ENCODE data around the gene EXOC8. TPM values are rescaled to one million over a fixed set of nuclear protein-coding genes. Genes with fewer than 3 reads are reported as not detected.

Gene EXOC8
- total RNA-seq, 1 donor from 2014 or later = 15.2 TPM

DNA sequence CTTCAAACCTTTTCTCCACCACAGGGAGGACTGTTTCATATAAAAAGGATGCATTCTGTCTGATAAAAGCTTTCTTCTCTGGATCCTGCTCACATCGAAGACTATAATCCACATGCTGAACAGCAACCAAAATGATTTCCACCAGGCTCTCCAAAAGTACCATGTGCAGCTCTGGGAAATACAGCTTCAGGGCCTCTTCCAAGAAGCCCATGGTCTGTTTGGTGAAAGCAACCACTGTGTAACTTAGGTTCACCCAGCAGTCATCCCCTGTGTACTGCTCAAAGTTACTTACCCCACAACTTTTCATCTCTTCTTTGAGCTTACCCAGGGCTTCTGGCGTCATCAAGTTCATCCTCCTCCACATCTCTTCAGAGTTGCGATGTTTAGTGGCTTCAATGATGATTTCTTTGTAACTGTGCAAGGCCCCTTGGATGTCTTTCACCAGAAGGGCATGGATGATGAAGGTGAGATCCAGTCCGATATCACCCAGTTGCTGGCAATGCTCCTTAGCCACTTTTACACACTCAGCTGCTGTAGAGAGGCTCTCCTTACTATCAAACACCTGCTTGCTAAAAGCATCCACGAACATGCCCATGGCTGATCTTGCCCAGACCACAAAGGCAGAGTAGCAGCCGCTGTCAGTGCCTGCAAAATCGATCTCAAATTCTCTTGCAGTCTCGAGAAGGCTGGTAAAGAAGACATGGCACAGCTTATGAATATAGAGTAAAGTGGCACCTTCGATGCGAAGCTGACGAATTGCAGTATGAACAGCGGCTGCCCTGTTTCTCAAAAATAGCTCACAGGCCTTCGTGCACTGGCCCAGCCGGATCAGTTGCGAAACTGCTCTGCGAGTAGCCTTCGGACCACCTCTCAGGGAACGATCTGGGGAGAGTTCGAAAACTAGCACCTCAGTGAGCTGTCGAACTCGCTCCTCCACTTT, 1.7 kb downstream of the EXOC8 start:
- Histone ChIP-seq H2AFZ (ENCODE audit: low read depth, low read length) (no peak overlapping the region), H3K27ac (ENCODE audit: low read depth, low read length) (no peak overlapping the region), H3K79me2 (ENCODE audit: insufficient read depth, low read length) (peaks cover 89% of the 10 kb centered on the region), H3K4me2 (ENCODE audit: low read length) (peak overlapping the region; percentile 96), H3K4me3 (ENCODE audit: insufficient read depth, low read depth, low read length) (peak overlapping the region; percentile 99), H3K4me1 (ENCODE audit: insufficient read depth, low read length) (peaks cover 41% of the 10 kb centered on the region), H3K27me3 (ENCODE audit: insufficient read depth, low read length) (no peaks in the 10 kb centered on the region), H4K20me1 (ENCODE audit: insufficient read depth, low read length) (peaks cover 54% of the 10 kb centered on the region), H3K9ac (ENCODE audit: low read length) (peak overlapping the region; percentile 99), H3K36me3 (ENCODE audit: insufficient read depth, low read length) (no peaks in the 10 kb centered on the region), H3K9me3 (ENCODE audit: insufficient read depth, low read depth, low read length) (no peaks in the 10 kb centered on the region)
- Mint-ChIP-seq H3K9me3 (ENCODE audit: unreplicated experiment) (no peaks in the 10 kb centered on the region), H3K4me1 (ENCODE audit: low read depth, unreplicated experiment) (peaks cover 33% of the 10 kb centered on the region), H3K36me3 (ENCODE audit: low read depth, unreplicated experiment) (peaks cover 1% of the 10 kb centered on the region), H3K4me3 (ENCODE audit: unreplicated experiment) (peak overlapping the region; percentile 97), H3K27ac (ENCODE audit: unreplicated experiment) (peak overlapping the region; percentile 93), H3K27me3 (ENCODE audit: low read depth, unreplicated experiment) (no peaks in the 10 kb centered on the region)
- TF ChIP-seq, protein P1, sequence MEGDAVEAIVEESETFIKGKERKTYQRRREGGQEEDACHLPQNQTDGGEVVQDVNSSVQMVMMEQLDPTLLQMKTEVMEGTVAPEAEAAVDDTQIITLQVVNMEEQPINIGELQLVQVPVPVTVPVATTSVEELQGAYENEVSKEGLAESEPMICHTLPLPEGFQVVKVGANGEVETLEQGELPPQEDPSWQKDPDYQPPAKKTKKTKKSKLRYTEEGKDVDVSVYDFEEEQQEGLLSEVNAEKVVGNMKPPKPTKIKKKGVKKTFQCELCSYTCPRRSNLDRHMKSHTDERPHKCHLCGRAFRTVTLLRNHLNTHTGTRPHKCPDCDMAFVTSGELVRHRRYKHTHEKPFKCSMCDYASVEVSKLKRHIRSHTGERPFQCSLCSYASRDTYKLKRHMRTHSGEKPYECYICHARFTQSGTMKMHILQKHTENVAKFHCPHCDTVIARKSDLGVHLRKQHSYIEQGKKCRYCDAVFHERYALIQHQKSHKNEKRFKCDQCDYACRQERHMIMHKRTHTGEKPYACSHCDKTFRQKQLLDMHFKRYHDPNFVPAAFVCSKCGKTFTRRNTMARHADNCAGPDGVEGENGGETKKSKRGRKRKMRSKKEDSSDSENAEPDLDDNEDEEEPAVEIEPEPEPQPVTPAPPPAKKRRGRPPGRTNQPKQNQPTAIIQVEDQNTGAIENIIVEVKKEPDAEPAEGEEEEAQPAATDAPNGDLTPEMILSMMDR (IDR thresholded peaks at IDR 0.05; ENCODE audit: insufficient read depth, low read depth, low read length) = no peak
- no peak for TF ChIP-seq EZH2 (IDR thresholded peaks at IDR 0.05; ENCODE audit: insufficient read depth, low read length)
- DNase-seq (ENCODE audit: low read depth) = no peak
- FAIRE-seq = no peak

DNA sequence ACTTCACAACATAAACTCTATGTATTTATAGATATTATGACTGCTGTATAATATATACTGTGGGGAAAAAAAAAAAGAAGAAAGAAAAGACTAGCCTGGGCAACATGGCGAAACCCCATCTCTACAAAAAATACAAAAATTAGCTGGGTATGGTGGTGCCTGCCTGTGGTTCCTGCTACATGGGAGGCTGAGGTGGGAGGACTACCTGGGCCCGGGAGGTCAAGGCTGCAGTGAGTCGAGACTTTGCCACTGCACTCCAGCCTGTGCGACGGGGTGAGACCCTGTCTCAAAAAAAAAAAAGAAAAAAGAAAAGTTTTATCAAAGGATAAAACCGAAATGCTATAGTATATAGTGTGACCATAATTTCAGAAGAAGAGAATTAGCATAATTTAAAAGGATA, 2.7 kb downstream of the EXOC8 start:
- Histone ChIP-seq H3K27me3 (ENCODE audit: insufficient read depth, low read length) (no peaks in the 10 kb centered on the region), H3K27ac (ENCODE audit: low read depth, low read length) (no peak overlapping the region), H3K36me3 (ENCODE audit: insufficient read depth, low read length) (no peaks in the 10 kb centered on the region), H3K4me2 (ENCODE audit: low read length) (peak overlapping the region; percentile 96), H2AFZ (ENCODE audit: low read depth, low read length) (no peak overlapping the region), H3K9me3 (ENCODE audit: insufficient read depth, low read depth, low read length) (no peaks in the 10 kb centered on the region), H3K4me1 (ENCODE audit: insufficient read depth, low read length) (peaks cover 41% of the 10 kb centered on the region), H4K20me1 (ENCODE audit: insufficient read depth, low read length) (peaks cover 54% of the 10 kb centered on the region), H3K79me2 (ENCODE audit: insufficient read depth, low read length) (peaks cover 80% of the 10 kb centered on the region), H3K9ac (ENCODE audit: low read length) (peak overlapping the region; percentile 32), H3K4me3 (ENCODE audit: insufficient read depth, low read depth, low read length) (peak overlapping the region; percentile 52)
- TF ChIP-seq, protein P1 (IDR thresholded peaks at IDR 0.05; ENCODE audit: insufficient read depth, low read depth, low read length) = no peak
- TF ChIP-seq EZH2 (IDR thresholded peaks at IDR 0.05; ENCODE audit: insufficient read depth, low read length) = no peak
- no peaks in the 10 kb centered on the region for H3K27me3 Mint-ChIP-seq (ENCODE audit: low read depth, unreplicated experiment)
- H3K36me3 Mint-ChIP-seq (ENCODE audit: low read depth, unreplicated experiment) = peaks cover 3% of the 10 kb centered on the region
- H3K4me1 Mint-ChIP-seq (ENCODE audit: low read depth, unreplicated experiment) = peaks cover 30% of the 10 kb centered on the region
- no peak for FAIRE-seq
- peak overlapping the region; percentile 97 for H3K4me3 Mint-ChIP-seq (ENCODE audit: unreplicated experiment)
- no peaks in the 10 kb centered on the region for H3K9me3 Mint-ChIP-seq (ENCODE audit: unreplicated experiment)
- no peak for DNase-seq (ENCODE audit: low read depth)
- H3K27ac Mint-ChIP-seq (ENCODE audit: unreplicated experiment) = no peak overlapping the region

All from astrocyte (in vitro differentiated cells and primary cell).